GM21390 (cell line): ENCODE measurements around the gene PPME1.

ENCODE experiments used
- ATAC-seq: cut with Tn5 transposase; IDR thresholded peaks from one replicate; pipeline ENCODE4 v1.9.1; 2021; ENCODE audit not compliant: unreplicated experiment

The PPME1 gene

GRCh38 chr11:74157169-74157568, 13.9 kb upstream of the PPME1 start:
- ATAC-seq: no peak

DNA sequence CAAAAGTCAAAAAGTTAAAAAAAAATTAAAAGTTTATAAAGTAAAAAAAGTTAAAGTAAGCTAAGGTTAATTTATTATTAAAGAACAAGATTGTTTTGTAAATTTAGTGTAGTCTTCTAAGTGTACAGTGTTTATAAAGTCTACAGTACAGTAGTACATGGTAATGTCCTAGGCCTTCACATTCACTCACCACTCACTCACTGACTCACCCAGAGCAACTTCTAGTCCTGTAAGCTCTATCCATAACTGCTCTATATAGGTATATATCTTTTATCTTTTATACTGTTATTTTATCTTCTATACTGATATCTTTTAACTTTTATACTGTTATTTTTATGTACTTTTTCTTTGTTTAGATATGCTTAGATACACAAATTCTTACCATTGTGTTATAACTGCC, 11.4 kb upstream of the PPME1 start:
- ATAC-seq: no peak

DNA sequence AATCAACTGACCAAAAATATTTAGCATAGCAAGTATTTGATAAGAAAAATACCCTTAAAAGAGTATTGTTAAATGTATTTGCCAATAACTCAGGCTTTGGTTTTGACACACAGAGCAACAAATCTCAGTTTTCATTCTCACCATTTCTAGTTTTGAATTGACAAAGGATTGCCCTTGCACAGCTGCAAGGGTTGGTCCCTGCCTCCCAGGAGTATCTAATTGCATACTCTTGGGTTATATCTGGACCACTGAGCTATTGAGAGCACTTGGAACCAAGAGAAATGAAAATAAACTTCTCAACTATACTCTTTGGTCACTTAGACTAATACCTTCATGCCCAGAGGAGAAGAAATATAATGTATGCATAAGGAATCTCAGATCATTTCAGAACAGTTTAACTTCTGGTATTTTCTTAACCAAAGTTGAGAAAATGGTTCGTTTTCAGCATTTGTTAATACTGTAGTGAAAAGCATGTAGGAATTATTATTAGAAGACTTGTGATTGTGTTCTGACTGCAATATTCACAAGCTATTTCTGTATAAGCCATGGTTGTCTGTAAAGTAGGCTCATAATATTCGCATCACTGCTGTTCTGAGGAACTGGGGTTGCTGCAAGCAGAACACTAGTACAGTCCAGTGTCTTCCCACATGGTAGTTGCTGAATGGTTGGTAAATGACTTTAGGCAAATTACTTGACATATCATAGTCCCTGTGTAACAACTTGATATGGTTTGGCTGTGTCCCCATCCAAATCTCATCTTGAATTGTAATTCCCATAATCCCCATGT, 8.2 kb upstream of the PPME1 start:
- peak; percentile 68 for ATAC-seq

GRCh38 chr11:74168838-74169237, 2.3 kb upstream of the PPME1 start:
- ATAC-seq: no peak

DNA sequence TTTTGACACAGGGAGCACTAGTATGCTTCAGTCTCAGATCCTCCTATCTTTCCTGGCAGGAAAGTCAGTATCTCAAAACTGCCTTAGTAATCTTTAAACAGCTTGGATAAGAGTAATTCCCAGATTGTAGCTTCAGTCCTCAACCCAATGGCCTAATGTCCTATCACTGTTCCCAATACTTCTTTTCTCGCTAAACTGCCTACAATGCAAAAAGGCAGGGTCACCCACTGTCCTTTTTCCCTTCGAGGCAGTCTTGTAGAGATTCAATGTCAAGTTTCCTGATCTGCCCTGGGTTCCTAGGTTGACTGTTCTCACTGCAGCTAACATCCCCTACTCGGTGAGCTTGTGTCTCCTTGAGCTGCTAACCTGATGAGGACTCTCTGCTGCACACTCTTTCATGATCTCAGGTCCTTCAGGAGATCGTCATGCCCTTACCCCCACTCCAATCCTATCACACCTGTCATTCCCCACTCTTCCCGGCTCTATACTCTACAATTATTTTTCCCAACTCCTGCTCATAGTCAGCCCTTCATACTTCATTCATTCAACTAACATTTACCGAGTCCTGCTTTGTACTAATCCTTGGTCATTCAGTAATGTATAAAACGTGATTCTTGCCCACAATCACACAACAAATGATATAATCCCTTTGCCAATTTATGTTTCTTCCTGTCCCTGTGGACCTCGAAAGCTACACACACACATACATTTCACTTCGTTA, 1.2 kb upstream of the PPME1 start:
- ATAC-seq: no peak

DNA sequence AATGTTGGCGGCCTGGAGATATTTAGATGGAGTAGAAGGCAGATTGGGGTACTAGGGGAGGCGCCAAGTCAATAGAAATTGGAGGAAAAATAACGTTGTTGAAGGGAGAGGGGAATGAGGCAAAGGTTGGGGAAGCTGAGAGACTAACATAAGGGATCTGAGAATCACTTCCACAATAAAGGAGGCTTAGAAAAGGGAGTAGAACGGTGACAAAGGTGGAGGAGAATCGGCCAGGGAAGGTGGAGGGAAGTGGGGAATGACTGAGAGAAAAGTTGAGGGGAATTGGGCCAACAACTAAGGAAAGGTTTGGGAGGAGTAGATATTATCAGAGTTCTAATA, 510 bp downstream of the PPME1 start:
- no peak for ATAC-seq

DNA sequence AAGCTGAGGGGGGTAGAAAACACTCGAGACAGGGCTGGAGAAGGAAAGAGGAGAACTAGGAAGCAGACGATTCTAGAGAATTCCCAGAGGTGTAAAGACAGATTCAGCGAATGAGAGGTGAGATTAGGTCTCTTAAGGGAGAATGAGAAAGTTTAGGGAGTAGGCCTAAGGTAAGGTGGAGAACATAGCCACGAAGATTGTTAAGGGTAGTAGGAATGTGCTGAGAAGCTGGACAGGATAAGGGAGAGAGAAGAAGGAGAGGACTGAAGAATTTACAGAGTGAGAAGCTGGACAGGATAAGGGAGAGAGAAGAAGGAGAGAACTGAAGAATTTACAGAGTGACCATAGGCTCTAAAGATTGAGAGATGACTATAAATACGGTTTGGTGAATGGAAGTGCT, 908 bp downstream of the PPME1 start:
- ATAC-seq: no peak

DNA sequence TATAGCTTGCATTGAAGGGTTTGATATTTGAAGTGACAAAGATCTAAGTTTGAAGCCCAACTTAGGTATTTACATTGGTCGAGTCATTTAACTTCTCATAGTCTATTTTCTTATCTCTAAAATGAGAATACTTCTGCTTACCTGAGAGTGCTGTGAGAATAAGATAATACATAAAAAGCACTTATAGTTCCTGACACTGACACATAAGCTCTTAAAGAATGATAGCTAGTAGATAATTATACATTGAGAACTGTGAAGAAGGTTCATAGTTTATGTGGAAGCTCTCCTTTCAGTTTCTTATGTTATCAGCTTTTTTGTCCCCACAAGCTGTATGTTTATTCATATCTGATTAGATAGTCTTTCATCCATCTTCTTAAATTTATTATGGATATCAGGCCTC, 4.8 kb downstream of the PPME1 start:
- no peak for ATAC-seq

GRCh38 chr11:74179234-74180052, 8.4 kb downstream of the PPME1 start:
- ATAC-seq: no peak

- ATAC-seq: no peak
Observed at GRCh38 chr11:74182635-74183034, 11.5 kb downstream of the PPME1 start.

DNA sequence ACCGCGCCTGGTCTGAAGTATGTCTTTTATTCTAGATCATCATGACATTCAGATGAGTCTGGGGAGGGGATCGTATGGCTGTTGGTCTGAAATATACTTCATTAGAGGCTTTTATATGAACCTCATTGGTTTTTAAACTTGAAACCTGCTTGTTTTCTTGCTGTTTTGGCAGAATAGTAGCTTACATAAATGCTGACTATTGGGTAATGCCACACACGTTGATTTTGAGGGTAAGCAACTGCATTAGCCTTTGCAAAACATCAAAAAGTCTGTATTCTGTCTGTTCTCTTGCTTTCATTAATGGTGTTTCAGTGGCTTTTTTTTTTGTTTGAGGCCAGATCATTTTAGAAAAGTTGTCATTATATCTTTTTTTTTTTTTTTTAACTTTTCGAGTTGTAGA, 14.2 kb downstream of the PPME1 start:
- ATAC-seq: no peak

DNA sequence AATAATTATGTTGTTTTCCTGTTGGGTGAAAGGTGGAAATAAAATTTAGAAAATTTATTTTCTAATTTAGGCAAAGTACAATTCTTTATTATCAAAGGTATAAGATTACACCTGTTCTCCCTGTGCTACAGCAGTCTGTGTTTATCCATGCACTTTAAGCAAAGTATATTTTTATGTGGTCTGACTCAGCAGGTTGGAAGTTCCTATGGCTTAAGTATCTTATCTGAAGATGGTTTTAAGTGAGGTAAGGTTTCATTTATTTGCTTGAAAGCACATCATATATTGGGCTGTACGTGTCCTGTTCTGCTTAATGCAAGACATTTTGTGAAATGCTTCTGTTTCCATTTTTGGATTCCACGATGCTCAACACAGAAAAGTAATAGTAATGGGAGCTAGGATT, 14.6 kb downstream of the PPME1 start:
- no peak for ATAC-seq

DNA sequence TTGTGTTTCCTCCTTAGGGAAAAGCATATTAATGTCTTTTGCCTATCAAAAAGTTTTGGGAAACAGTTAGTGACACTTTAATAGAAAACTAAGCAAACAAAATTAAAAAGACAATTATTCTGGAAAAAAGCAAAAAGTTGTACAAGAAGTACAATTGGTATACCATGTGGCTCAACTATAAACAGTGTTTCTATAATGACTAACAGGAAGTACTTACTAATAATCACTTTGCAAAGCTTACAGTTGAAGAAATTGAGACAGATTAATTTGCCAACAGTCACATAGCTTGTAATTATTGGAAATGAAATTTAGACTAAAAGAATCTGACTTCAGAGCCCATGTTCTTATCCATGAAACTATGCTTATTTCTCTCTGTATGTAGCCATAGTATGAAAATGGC, 24.7 kb downstream of the PPME1 start:
- ATAC-seq: no peak

DNA sequence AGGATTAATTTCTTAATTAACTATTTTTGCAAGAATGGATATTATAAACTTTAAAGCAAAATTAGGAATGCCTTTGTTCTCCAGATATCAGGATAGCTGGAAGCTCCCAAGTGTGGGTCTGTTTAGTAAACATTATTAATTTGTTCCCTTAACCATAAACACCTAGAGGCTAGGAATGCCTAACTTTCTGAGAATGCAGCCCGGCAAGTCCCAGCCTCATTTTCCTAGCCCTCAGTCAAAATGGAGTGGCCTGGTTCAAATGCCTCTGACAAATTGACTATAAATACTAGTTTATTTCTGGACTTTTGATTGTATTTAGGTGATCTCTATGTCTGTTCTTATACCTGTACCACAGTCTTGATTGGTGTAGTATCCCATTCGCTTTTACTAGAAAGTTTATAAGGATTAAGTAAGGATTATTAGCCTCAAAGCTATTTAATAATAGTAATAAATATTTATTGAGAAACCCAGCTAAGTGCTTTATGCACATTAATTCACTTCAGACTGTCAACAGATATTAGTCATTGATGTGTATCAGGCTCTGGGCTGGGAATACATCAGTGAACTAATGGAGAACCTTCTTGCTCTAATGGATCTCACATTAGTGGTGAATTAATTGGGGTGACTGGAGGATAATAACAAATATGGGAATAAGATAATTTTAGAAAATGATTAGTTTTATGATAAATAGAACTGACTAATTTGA, 25.8 kb downstream of the PPME1 start:
- no peak for ATAC-seq

GRCh38 chr11:74203966-74204365, 32.9 kb downstream of the PPME1 start:
- ATAC-seq: no peak

- ATAC-seq: no peak
Observed at GRCh38 chr11:74204701-74205100, 33.6 kb downstream of the PPME1 start.

GRCh38 chr11:74205181-74205580, 34.1 kb downstream of the PPME1 start:
- no peak for ATAC-seq

DNA sequence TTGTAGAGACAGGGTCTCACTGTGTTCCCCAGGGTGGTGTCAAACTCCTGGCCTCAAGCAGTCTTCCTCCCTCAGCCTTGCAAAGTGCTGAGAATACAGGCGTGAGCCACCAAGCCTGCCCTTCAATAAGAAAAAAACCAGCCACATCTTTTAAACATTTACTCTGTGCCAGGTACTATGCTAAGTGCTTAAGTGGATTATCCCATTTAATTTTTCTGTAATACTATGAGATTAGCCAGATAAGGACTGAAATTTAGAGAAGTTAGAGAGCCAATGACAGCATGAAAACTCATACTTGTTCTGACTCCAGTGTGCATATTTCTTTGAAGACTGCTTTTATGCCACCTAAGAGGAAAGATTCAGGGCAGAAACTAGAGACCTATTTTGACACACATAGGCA, 35.7 kb downstream of the PPME1 start:
- ATAC-seq: no peak

DNA sequence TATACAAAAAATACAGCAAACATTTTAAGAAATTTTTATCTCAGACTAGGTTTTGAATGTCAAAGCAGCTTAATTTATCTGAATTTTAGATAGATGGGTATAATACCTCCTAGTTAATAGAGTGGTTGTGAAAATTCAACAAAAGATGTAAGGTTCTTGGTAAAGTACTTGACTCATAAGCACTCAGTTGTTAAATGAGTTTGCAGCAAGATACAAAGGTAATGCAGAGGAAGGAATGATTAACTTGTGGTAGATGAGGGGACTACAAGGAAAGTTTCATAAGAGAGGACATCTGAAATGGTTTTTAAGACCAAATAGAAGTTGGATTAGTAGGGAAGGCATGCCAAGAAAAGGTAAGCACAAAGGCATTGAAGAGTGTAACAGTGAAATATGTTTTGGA, 37.4 kb downstream of the PPME1 start:
- no peak for ATAC-seq

DNA sequence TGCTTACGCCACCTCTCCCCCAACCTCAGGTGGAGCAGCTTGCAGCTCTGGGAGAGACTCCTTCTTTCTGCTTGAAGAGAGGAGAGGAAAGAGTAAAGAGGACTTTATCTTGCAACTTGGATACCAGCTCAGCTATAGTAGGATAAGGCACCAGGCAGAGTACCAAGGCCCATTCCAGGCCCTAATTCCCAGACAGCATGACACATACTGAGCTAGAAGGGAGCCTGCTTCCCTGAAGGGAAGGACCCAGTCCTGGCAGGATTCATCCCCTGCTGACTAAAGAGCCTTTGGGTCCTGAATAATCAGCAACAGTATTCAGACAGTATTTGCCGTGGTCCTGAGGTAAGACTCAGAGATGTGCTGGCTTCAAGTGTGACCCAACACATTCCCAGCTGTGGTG, 41.4 kb downstream of the PPME1 start:
- no peak for ATAC-seq

DNA sequence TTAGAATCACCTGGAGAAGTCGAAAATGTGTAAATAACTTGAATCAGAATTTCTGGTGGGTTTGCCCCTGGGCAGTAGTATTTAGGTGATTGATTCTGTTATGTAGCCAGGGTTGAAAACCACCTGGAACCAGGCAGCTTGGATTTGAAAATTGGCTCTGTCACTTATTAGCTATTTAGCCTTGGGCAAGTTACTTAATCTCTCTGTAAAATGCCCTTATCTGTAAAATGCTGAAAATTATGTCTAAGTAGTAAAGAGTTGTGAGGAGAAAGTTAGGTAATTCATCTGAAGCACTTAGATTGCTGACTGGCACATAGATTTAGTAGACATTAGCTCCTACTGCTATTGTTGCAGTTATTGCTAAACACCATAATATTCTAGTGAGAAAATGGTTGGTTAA, 49.3 kb downstream of the PPME1 start:
- ATAC-seq: no peak
